Activated CD4-positive, CD25-positive, alpha-beta regulatory T cell treated with anti-CD3 and anti-CD28 coated beads, Interleukin-2, amount 50 U/mL, for 72 hours (primary cell): ENCODE data around the gene PMEPA1.

ENCODE experiments used
- DNase-seq: peaks from one replicate; pipeline ENCODE4 v3.0.0; 2021

Gene PMEPA1

DNA sequence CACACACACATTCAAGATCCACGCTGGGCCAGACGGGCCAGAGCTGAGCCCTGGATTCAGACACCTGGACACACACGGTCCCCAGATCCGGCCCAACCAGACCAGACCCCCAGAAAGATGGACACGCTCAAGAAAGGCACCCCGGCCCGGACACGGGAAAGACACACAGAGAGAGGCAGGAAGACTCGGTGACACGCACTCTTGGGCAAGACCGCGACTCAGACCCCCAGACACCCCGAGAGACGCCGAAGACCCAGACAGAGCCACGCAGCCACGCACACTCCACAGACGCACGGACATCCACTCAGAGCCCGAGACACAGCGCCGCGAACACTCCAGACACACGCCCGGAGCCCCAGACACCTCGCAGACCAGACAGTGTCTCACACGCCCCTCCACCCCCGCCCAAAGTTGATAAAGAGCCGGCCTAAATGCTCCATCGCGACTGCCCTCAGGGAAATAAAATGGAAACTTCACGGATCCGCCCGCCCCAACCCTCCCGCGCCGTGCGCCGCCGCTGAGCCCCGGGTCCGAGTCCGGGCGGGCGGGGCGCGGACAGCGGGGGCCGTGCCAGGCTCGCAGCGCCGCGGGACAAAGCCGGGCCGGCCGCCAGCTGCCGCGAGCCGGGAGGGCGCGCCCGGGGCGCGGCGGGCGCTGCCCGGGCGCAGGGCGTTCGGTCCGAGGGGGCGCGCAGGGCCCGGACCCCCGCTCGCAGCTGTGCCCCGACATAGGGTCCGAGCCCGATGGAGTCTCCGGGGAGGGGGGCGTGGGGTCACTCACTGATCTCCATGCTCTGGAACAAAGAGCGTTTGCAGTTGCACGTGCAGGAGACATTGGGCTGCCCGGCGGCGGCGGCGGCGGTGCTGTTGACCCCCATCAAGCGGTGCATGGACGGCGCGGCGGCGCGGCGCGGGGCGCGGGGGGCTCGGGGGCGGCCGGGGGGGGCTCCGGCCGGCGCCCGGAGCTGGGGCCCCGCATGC is 831 bp downstream of the PMEPA1 start:
- no peak for DNase-seq

DNA sequence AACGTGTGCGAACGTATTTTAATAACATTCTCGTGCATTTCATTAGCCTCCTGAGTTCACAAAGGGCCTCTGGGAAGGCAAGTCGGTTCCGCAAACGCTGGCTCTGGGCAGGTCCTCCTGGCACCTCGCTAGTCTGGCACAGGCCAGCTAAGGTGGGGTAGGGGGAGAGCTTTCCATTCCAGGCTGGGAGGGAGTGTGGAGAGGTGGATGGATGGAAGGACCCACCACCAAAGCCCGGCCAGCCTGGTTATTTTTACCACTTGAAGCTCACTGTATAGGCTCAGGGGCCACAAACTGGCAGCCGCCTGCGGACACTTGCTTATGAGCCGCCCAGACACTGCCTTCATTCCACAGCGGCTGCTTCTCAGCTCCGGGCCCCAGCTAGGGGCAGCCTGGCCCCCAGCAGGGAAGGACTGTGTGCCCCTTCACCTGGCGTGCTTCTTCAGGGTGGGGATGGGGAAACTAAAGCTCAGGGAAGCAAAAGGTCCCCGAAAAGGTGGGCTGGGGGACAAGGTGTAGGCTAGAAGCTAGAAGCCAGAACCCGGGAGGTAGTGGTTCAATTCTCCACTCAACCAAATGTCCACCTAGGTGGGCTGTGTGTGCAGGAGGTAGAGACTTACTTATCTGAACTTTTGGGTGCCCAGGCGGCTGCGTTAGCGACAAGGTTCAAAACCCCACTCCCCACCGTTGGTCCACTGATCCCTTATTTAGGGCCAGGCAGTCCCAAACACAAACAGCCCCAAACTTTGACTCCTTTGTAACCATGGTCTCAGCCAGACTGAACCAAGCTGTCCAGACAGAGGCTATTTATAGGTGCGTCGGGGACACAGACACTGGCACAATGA is 1.7 kb downstream of the PMEPA1 start:
- no peak for DNase-seq

DNA sequence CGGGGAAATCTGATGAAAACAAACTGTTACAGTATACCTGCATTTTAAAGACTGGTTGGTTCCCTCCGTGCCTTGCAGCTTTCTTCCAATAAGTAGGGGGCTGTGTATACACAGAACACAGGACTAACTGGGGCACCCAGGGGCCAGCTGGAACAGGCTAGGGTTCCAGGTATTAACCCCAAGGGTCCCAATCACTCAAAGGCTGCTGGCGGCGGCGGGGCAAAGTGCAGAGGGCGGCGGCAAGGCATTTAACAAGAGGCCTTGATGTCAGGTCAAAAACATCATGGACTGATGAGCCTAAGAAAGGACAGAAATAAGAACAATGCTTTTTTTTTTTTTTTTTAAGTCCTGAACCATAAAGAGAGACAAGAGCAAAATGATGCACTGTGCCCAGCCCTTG is 2.5 kb downstream of the PMEPA1 start:
- no peak for DNase-seq

DNA sequence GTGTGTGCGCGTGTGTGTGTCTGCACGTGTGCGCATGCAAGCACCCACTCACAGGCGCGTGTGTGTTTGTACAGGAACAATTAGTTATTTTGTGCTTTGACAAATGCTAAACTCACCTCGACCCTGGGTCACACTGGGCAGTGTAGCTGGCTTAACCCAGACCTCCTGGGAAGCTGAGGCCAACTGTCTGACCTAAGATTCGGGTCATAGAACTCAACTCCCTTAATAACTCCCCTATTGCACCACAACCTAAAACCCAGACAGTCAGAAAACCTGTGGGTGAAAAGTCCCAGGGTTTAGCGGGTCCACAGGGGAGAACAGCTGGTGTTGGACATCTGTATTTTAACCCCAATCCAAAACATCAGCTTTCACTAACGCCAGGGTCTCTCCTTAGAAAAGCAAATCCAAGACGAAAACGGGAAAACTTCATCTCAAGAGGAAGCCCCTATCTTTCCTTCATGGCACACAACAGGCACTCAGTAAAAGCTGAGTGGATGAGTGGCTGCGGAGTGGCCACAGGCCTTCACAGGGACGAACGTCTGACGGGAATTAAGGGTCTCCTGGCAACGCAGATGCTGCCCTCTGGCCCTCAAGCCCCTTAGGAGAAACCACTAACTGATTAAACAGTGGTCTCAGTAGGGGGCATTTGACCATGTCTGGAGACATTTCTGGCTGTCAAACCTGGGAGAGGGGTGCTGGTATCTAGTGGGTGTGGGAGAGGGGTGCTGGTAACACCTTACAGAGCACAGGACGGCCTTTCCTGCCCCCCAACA is 4.5 kb downstream of the PMEPA1 start:
- DNase-seq, result no peak

DNA sequence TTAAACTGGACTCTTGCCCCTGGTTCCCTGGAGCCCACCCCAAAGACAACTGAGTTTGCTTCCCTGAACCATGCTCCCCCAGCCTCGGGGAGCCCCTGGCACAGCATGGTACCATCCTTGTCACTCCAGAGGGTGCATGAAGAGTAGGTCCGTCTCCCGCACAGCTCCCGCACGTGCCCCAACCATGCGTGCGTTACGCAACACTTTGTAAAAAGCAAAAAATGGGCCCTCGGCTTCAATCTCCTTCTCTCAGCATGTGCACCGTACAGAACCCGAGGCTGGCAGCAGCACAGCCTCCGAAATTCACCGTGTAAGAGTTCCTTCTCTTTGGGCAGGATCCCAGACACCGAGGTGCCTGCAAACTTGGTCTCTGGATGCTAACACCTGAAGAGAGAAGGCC is 5.6 kb downstream of the PMEPA1 start:
- DNase-seq, result no peak

DNA sequence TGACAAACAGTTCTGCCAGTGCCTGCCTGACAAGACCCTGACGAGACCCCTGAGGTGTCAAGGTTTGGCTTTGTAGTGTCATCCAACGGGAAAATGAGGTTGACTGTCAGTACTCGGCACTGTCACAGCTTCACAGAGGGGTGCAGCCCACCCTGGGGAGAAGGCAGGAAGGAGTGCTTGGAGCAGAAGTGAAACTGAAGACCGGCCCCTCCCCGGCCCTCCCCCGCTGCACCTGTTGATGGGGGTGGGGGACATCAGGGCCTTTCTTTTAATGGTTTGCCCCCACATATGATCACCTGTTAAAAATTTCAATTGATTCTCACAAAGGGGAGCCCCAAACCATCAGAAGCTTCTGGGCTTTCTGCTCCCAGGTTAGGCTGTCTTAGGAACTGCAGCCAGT is 6.8 kb downstream of the PMEPA1 start:
- DNase-seq, result no peak

DNA sequence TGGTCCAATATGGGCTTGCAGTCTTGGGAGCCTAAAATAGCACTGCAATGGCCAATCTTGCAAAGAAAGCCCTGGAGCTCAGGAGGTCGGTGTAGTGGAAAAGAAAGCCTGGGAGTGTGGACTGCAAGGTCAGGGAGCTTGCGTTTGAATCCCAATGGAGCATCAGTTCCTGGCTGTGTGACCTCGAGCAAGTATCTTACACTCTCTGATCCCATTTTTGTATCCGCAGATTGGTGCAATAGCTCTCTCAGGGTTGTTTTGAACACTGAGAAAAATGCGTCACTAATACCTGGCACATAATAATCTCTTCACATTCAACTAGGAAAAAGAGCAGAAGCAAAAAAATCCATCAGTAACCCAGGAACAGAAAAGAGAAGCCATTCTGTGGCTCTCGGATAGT is 7.3 kb downstream of the PMEPA1 start:
- no peak for DNase-seq

DNA sequence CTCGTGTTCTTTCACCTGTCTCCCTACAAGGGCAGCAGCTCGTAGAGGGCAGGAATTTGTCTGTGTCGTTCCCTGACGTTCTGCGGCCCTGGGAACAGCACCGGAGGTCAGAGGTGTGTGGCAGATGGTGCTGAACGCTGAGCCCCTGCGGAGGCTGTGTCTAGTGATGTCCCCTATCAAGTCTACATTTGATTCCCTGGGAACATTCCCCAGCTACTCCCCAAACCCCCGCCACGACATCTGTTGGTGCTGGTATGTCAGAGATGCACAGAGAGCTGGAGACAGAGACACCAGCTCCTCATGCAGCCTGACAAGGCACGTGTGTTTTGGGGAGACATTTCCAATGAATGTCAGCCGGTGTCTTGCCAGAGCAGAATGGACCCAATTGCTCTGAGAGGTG is 7.7 kb downstream of the PMEPA1 start:
- no peak for DNase-seq

DNA sequence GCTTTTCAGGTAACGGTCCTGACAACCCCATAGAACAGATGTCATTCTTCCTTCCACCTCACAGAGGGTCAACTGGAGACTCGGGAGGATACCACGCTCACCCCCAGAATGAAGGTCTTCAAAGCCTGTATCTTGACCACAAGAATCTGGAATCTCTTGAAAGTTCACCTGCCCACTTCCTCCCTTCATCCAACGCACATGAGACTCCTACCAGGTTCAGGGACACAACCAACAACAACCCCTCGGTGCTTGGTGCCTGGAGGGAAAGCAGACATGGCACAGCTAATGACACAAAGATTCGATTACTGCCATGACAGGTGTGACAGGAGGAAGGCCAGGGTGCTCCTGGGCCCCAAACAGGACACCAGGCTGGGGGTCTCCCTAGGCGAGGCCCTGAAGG is 8.2 kb downstream of the PMEPA1 start:
- DNase-seq, result no peak

DNA sequence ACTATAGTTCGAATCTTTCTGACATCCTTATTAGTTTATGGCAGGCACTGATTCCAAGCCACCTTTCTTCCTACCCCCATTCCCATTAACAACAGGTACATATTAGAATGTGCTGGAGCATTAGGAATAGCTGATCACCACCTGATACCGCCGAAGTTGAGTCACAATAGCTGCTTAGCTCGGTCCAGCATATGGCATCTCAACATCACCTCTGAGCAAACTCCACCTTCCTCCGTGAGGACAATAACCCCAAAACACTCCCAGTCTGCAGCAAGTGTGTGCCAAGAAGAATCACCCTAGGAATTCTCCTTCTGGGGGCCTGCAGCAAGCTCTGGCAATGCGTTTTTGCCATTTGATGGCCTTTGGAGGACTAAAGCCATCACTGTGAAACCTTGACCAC is 8.7 kb downstream of the PMEPA1 start:
- no peak for DNase-seq

DNA sequence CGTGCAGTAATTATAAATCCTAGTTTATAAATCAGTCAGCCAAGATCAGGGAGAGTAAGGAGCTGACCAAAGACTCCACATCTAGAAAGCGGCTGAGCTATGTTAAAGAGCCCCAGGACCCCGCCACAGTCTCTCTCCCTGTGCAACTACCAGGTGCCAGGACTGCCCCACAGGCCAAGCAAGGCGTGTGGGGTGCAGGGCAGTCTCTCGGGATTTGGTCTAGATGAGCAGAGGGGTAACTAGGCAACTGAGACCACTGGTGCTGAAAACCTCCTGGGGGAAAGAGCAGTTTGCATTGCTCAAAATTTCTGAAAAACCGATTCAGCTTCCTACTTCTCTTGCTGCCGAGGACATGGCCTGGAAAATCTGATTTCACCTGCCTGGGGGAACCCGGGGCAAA is 10.4 kb downstream of the PMEPA1 start:
- DNase-seq, result no peak

DNA sequence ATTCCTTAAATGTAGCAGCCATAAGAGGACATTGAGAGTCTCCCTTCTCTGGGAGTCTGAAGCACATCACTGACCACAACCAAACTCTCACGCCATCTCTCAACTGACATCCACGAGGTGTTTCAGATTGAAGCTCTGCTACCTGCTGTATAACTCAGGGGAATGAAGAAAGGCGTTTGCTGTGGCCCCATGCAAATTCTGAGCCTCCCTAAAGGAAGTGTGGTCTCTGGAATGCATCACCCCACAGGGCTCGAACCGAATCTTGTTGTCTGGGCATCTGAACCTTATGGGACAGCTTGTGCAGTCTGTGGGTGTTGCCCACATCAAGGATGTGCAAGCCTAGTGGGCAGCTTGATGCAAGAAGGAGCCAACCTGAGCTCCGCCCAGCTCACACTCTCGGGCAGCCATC is 10.9 kb downstream of the PMEPA1 start:
- DNase-seq, result no peak

DNA sequence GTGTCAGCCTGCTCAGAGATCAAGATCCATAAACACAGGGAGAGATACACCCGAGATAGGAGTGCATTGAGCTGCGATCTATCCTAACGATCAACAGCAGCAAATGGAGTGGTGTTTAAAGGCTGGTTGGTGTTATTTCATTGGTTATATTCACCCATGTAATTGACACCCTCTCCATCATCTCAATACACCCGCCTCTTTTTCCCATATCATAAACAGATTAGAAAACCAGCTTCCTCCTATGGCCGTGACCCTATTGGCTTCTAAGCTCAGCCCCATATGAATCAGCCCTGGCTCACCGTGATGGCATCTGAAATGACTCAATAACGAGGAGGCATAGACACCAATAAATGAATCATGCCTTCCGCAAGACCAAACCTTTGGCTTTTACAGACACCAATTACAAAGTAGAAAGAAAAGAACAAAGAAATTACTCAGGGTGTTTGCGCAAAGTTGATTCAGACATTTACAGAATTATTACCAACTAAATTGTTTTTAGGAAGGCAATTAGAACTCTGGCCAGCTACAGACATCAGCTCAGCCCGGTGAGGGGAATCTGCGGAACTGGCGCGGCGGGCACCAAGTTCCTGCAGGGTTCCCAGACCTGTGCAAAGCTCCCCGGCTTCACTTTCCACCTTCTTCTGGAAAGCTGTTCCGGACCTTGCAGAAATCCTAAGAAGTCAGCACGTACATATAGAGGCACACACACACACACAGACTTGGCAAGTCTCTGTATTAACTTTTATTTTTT is 11.5 kb downstream of the PMEPA1 start:
- DNase-seq, result peak; percentile 55

DNA sequence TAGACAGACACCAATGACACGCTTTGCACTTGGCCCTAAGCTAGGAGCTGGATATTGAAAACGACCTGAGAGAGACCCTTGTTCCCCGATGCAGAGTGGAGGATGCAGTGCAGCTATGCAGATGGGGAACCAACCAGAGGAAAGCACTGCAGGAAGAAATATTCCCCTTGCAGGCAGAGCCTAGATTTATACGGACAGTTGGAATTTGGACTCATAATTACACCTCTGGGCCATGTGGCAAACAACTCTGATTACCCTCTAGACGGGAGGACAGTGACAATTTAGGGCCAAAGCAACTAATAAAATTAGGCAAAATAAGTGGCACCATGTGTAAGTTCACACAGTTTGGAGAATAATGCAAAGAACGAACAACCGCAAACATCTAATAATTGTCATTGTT is 12.3 kb downstream of the PMEPA1 start:
- no peak for DNase-seq

DNA sequence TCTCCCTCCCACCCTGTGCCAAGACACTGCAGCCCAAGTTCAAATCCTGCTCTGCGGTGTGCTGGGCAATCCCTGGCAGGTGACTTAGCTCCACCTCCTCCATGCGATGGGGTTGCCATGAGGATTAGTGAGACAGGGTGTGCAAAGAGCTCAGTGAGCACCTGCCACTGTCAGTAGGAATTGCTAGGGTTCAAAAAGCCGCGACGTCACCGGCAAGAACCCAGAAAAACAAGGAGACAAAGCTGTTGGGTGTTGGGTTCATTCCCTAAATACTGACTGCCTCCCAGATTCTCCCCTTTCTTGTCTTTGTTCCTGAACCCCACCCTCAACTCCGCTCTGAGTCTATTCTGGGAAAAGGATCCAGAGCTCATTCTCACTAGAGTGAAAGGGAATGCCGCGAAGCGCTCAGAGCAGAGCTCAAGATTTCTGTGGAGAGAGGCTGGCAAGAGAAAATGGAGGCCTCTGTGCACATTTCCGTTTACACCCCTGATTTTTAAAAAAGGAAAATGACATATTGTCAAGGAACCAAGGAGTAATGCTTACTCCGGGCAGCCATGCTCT is 13.3 kb downstream of the PMEPA1 start:
- DNase-seq, result no peak

DNA sequence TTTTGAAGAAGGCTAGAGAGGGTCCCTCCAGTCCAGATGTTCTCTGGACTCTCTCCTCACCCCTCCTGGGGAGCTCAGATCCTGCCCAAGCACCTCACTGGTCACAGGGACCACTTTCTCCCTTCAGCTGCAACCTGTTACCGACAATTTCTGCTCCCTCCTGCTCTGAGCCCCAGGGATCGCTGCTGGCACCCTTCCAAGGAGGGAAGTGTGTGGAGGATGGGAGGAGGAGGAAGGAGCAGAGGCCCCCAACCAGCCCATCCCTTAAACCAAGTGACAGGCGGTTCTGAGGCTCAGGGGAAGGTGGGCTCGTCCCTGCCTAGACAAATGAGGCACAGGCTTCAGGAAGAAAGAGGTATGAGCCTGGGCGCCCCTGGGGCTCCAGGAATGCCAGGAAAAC is 13.9 kb downstream of the PMEPA1 start:
- no peak for DNase-seq

DNA sequence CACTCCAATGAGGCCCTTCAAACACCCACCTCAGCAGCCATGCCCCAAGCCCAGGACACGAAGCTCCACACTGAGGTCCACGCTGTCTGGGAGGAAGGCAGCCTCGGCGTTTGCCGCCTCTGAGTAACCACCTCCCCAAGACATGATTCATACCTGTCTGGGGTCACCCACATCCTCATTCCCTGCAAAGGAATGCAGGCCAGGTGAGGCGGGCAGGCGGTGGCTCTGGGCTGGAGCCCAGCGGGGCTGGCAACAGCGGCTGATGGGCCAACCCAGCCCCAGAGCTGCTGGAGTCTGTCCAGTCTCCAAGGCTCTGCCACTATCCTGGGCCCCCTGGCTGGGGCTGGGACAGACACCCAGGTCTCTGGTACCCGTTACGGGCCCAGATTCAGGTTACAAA is 14.8 kb downstream of the PMEPA1 start:
- no peak for DNase-seq

DNA sequence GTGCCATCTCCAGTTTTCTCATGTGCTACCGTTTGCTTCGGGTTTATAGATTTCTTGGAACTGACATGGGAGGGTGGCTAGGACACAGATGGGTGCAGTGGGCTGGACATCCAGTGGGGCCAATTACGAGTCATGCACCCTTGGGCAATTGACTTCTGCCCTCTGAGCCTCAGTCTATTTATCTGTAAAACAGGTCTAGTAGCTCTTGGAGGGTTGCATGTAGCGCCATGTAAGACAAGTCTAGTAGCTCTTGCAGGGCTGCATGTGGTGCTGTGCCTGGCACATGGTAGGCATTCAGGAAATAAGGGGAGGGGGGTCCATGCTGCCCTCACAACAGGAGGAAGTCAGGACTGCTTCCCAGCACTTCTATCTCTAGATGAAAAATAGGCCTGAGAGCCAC is 15.3 kb downstream of the PMEPA1 start:
- DNase-seq, result no peak

DNA sequence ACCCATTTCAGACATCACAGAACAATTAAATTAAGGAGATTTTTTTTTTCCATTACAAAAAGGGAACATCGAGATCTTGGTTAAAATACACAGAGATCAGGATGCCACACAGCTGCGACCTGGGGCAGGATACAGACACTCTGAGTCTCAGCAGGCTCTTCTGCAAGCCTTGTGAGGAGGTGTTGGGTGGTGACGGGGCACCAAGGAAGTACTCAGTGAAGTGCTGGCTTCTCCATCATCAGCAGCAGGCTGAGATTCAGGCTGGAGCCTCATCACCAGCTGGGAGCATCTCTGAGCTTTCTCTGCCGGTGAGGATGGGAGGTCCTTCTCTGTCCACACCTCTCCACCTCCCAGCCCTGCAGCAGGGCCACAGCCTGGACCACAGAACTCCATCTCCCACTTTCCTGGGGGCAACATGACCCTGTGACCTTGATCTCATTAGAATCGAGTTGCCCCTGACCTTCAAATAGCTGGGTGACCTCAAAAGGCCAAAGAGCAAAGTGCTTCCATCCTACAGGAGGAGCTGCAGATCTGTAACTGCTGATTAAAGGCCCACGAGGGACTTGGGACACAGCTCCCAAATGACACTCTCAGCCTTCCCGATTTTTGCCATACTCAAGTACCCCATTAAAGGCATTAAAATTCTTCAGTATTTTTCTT is 16.0 kb downstream of the PMEPA1 start:
- no peak for DNase-seq

DNA sequence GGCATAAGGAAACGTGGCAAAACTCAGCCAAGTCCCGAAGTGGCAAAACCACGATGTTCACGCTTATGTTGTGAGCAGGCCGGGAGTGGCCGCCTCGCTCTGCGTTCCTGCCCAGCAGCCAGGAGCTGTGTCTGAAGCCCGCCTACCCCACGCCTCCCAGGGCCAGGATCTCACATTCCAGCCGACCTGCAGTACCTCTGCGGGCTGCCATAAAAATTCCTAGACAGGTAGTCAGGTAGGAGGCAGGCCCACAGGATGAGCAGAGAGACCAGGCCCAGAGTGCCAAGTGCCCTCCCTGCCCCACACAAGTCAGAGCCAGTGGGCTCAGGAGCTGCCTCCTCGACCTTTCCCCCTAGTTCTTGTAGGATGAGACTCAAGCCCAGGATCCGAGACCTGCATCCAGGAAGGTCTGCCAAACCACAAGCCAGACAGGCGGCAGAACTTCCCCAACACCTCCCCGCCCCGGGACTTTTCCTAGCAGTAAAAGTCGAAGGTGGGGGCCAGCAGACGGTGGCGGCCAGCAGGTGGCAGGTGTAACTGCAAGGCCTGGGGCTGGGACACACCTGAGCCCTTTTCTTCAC is 16.7 kb downstream of the PMEPA1 start:
- no peak for DNase-seq

DNA sequence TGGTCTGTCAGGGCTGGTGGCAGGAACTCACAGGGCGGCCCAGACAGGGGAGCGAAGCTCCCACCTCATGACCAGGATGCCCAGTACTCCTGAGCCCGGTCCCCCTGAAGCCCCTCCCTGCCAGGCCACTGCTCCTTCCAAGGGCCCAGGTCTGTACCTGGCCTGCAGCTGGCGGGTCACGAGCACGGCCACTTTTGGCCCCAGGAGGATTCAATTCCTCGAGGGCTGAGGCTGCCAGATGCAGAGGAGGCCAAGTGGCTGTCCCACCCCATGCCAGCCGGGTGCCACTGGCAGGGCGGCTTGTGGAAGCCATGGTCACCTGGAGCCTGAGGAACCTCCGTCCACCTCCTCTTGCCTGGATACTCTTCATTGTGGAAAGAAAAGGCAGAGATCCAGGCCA is 17.4 kb downstream of the PMEPA1 start:
- no peak for DNase-seq
